ENCODE measurements around the gene RNF32.

- no peak for TF ChIP-seq EP300 (IDR thresholded peaks at IDR 0.05)
- TF ChIP-seq CTCF (IDR thresholded peaks at IDR 0.05): no peak
Measured at GRCh38 chr7:156691764-156692163, 51.2 kb downstream of the RNF32 start.
